CD14-positive monocyte (primary cell): Measurements from ENCODE around the gene NRIP2. TPM values are rescaled to one million over a fixed set of nuclear protein-coding genes. Genes with fewer than 3 reads are reported as not detected.

Source experiments
- DNase-seq, 3 donors: peaks; one replicate each; pipeline ENCODE4 v3.0.0-alpha.2; 2011 to 2022
- H2AFZ ChIP-seq: 2 replicates; pipeline ENCODE4 v1.6.0; 2012; ENCODE audit warnings: mild to moderate bottlenecking, low read depth, low read length, inconsistent platforms; ENCODE audit not compliant: insufficient read depth, poor library complexity, severe bottlenecking
- H3K27ac ChIP-seq, 2 donors: 1 replicate in 1 of 2; 2 replicates in 1 of 2; pipeline ENCODE4 v1.5.1; 2012 to 2013; ENCODE audit warnings: low read length in 2 of 2, control low read depth in 1 of 2, inconsistent platforms in 1 of 2, low read depth in 1 of 2, mild to moderate bottlenecking in 1 of 2
- H3K27me3 ChIP-seq, 2 donors: one replicate each; pipeline versions ENCODE4 v1.6.0 to v1.6.1; 2011 to 2013; ENCODE audit warnings: low read length in 2 of 2; ENCODE audit not compliant: control insufficient read depth in 2 of 2, insufficient read depth in 2 of 2
- H3K36me3 ChIP-seq, 2 donors: replicated peaks in 1 of 2; 1 replicate in 1 of 2; 2 replicates in 1 of 2; pipeline versions ENCODE4 v1.5.1 to v1.6.1; 2012 to 2013; ENCODE audit warnings: low read length in 2 of 2, control low read depth in 1 of 2, inconsistent platforms in 1 of 2, mild to moderate bottlenecking in 1 of 2; ENCODE audit not compliant: insufficient read depth in 2 of 2, control insufficient read depth in 1 of 2
- H3K4me1 ChIP-seq, 2 donors: 1 replicate in 1 of 2; 2 replicates in 1 of 2; pipeline versions ENCODE4 v1.5.1 to v1.6.1; 2012 to 2013; ENCODE audit warnings: low read length in 2 of 2, control low read depth in 1 of 2, inconsistent platforms in 1 of 2, mild to moderate bottlenecking in 1 of 2, moderate library complexity in 1 of 2; ENCODE audit not compliant: insufficient read depth in 2 of 2, control insufficient read depth in 1 of 2
- H3K4me2 ChIP-seq: replicated peaks from 2 replicates; pipeline ENCODE3; 2012; ENCODE audit warnings: low read length, moderate library complexity, mild to moderate bottlenecking; ENCODE audit not compliant: poor library complexity, severe bottlenecking; ENCODE audit errors: extremely low read depth
- H3K4me3 ChIP-seq, 3 experiments: fragments of 200-600 bp in 1 of 3; sonication (generic) in 1 of 3; replicated peaks in 1 of 3; 1 replicate in 2 of 3; 2 replicates in 1 of 3; pipeline ENCODE4 v1.5.1; 2011 to 2013; ENCODE audit warnings: low read length in 3 of 3, mild to moderate bottlenecking in 3 of 3, control low read depth in 2 of 3, low read depth in 2 of 3, inconsistent platforms in 1 of 3, moderate library complexity in 1 of 3
- H3K79me2 ChIP-seq: 2 replicates; pipeline ENCODE4 v1.6.0; 2012; ENCODE audit warnings: mild to moderate bottlenecking, control low read depth, inconsistent platforms, low read length, moderate library complexity; ENCODE audit not compliant: insufficient read depth
- H3K9ac ChIP-seq: 2 replicates; pipeline ENCODE4 v1.6.0; 2017; ENCODE audit warnings: low read length, mild to moderate bottlenecking; ENCODE audit not compliant: insufficient read depth, poor library complexity, severe bottlenecking
- H3K9me3 ChIP-seq, 2 donors: replicated peaks in 1 of 2; 1 replicate in 1 of 2; 2 replicates in 1 of 2; pipeline versions ENCODE4 v1.5.1 to v1.6.1; 2012 to 2013; ENCODE audit warnings: low read length in 2 of 2, control low read depth in 1 of 2; ENCODE audit not compliant: control insufficient read depth in 1 of 2, insufficient read depth in 1 of 2
- H4K20me1 ChIP-seq: 2 replicates; pipeline ENCODE4 v1.6.0; 2012; ENCODE audit warnings: mild to moderate bottlenecking, low read length, control low read depth, moderate library complexity; ENCODE audit not compliant: insufficient read depth
- H3K27ac Mint-ChIP-seq, 7 donors: one replicate each; pipeline ENCODE4 v1.8.0; 2020; ENCODE audit warnings: mild to moderate bottlenecking in 7 of 7, mixed read lengths in 7 of 7, moderate library complexity in 6 of 7, inconsistent platforms in 2 of 7
- H3K27me3 Mint-ChIP-seq, 3 donors: one replicate each; pipeline ENCODE4 v1.8.0; 2021 to 2022; ENCODE audit warnings: low read depth in 3 of 3, mild to moderate bottlenecking in 3 of 3, mixed read lengths in 3 of 3, moderate library complexity in 3 of 3, inconsistent platforms in 1 of 3
- H3K36me3 Mint-ChIP-seq, 2 donors: one replicate each; pipeline ENCODE4 v1.8.0; 2020; ENCODE audit warnings: mixed read lengths in 2 of 2, inconsistent platforms in 1 of 2, mild to moderate bottlenecking in 1 of 2
- H3K4me1 Mint-ChIP-seq: one replicate; pipeline ENCODE4 v1.8.0; 2020; ENCODE audit warnings: mild to moderate bottlenecking, mixed read lengths
- H3K4me3 Mint-ChIP-seq, 2 donors: one replicate each; pipeline ENCODE4 v1.8.0; 2020; ENCODE audit warnings: mild to moderate bottlenecking in 2 of 2, mixed read lengths in 2 of 2, moderate library complexity in 1 of 2
- H3K9me3 Mint-ChIP-seq, 7 donors: one replicate each; pipeline ENCODE4 v1.8.0; 2020 to 2022; ENCODE audit warnings: mixed read lengths in 7 of 7, mild to moderate bottlenecking in 6 of 7, moderate library complexity in 6 of 7, inconsistent platforms in 2 of 7
- WGBS: methylation state at CpG from one replicate; pipeline ENCODE4 v1.1.5; 2013; ENCODE audit warnings: missing lambda C conversion rate; ENCODE audit not compliant: insufficient coverage; 5-methylcytosine and 5-hydroxymethylcytosine counted together
- intact Hi-C, 2 donors: fragments of 100-400 bp; cut with micrococcal nuclease; formaldehyde crosslinking; loops; one replicate each; pipeline versions ENCODE4 v1.15.0 to v1.15.1; 2023
- polyA plus RNA-seq, 3 donors: library from polyadenylated mRNA; depleted of rRNA in 1 of 3; unstranded in 2 of 3; stranded (reverse) in 1 of 3; fragments of 300-500 nt in 2 of 3; fragments of >200 nt in 1 of 3; fragmentation: Illumina TruSeq in 2 of 3; gene quantifications; 1 replicate in 2 of 3; 2 replicates in 1 of 3; pipeline ENCODE4 v1.2.3, GENCODE V29; 2012 to 2021
- TF ChIP-seq, protein P1 (sequence below): fragments of 200-600 bp; IDR thresholded peaks from one replicate; pipeline ENCODE4 v1.8.0; 2022; ENCODE audit warnings: antibody characterized with exemption, mild to moderate bottlenecking

Gene NRIP2
- polyA plus RNA-seq, 3 donors: 0.19 to 0.24 TPM; not detected in 1

DNA sequence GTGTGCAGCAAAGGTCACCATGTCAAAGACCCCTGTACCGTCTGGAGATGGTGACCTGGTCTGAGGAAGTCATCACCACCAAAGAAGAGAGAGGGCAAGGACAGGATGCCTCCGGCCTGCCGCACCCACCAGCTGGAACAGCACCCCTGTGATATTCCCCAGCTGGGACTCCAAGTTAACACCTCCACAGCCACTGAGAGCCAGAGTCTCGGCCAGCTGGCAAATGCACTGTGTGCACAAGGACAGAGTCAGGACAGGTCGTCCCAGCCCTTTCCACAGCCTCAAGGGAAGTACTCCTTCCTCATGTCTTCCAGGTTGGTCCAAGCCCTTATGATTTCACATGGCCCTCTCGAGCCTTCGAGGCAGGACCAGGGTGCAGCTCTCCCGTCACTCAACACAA is 59.4 kb downstream of the NRIP2 start:
- no peaks in the 10 kb centered on the region for H3K4me1 ChIP-seq
- no peaks in the 10 kb centered on the region for H3K36me3 ChIP-seq
- no peaks in the 10 kb centered on the region for H3K79me2 ChIP-seq
- H3K4me1 Mint-ChIP-seq: peaks cover 5% of the 10 kb centered on the region
- no peak overlapping the region for H2AFZ ChIP-seq
- H3K27me3 Mint-ChIP-seq: peaks cover 0 to 4% (median 2%) of the 10 kb centered on the region in 3 donors
- H3K4me3 ChIP-seq: no peak overlapping the region
- no peak overlapping the region for H3K9ac ChIP-seq
- no peaks in the 10 kb centered on the region for H4K20me1 ChIP-seq
- 87% methylated on average over 4 of the region's 8 CpGs for WGBS
- no peak overlapping the region for H3K27ac Mint-ChIP-seq
- no peaks in the 10 kb centered on the region for H3K36me3 Mint-ChIP-seq
- no peak overlapping the region for H3K27ac ChIP-seq
- DNase-seq: no peak
- no peak overlapping the region for H3K4me3 Mint-ChIP-seq
- H3K4me2 ChIP-seq: no peak overlapping the region
- H3K27me3 ChIP-seq: no peaks in the 10 kb centered on the region
- TF ChIP-seq, protein P1, sequence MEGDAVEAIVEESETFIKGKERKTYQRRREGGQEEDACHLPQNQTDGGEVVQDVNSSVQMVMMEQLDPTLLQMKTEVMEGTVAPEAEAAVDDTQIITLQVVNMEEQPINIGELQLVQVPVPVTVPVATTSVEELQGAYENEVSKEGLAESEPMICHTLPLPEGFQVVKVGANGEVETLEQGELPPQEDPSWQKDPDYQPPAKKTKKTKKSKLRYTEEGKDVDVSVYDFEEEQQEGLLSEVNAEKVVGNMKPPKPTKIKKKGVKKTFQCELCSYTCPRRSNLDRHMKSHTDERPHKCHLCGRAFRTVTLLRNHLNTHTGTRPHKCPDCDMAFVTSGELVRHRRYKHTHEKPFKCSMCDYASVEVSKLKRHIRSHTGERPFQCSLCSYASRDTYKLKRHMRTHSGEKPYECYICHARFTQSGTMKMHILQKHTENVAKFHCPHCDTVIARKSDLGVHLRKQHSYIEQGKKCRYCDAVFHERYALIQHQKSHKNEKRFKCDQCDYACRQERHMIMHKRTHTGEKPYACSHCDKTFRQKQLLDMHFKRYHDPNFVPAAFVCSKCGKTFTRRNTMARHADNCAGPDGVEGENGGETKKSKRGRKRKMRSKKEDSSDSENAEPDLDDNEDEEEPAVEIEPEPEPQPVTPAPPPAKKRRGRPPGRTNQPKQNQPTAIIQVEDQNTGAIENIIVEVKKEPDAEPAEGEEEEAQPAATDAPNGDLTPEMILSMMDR: no peak
- H3K9me3 Mint-ChIP-seq: peaks cover 0 to 3% (median 0%) of the 10 kb centered on the region in 7 donors
- intact Hi-C loops: no loop called here
- no peaks in the 10 kb centered on the region for H3K9me3 ChIP-seq

Other genes starting within 250 kb of the NRIP2 start
- 10 to 100 TPM; 19.3 to 22.1 (median 20.1) TPM for gene FKBP4, start 40.1 kb downstream of the NRIP2 start, polyA plus RNA-seq
- 10 to 100 TPM; 19.1 to 51.2 (median 24.0) TPM for gene ITFG2, start 22.4 kb downstream of the NRIP2 start, polyA plus RNA-seq
- gene TEX52, start 22.0 kb upstream of the NRIP2 start, polyA plus RNA-seq: not detected
- gene FOXM1, start 42.1 kb upstream of the NRIP2 start, polyA plus RNA-seq: under 1 TPM in 1 of 3 donors, not detected in 2; 0.03 TPM
- 10 to 100 TPM; 10.2 to 24.7 (median 19.8) TPM for gene RHNO1, start 42.2 kb upstream of the NRIP2 start, polyA plus RNA-seq
- gene TULP3, start 55.9 kb upstream of the NRIP2 start, polyA plus RNA-seq: 1 to 10 TPM; 1.7 to 3.6 (median 2.3) TPM
- not detected for gene TEAD4, start 124.4 kb upstream of the NRIP2 start, polyA plus RNA-seq
- gene TSPAN9, start 242.3 kb upstream of the NRIP2 start, polyA plus RNA-seq: under 1 TPM; 0.15 to 0.34 (median 0.25) TPM